ENCODE measurements around the gene AACS. TPM values are rescaled to one million over a fixed set of nuclear protein-coding genes. Genes with fewer than 3 reads are reported as not detected.

AACS gene
- polyA plus RNA-seq, 2 of the 4 experiments (the other 2 are of a cell fraction): 18.6 to 20.4 TPM

DNA sequence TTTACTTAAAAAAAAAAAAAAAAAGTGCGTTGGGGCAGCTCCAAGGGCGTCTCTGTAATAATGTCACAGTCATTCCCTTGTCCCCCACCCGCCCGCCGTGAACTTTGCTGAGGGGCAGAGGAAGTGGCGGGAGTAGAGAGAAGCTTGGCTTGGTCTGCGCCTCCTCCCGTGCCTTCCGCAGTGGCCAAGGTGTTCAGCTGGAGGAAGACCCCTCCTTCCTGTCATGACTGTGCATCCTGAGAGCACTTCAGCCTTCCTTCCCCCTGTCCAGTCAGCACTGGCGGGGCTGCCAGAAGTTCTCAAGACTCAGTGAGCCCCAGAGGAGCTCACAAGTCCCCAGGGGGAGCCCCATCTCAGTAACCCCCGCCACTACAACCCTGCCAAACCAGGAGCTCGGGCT is 32.2 kb downstream of the AACS start:
- Histone ChIP-seq H3K9me3 (no peaks in the 10 kb centered on the region), H3K4me2 (no peak overlapping the region), H3K27ac (no peak overlapping the region), H3K4me3 (no peak overlapping the region), H3K4me1 (peaks cover 29% of the 10 kb centered on the region)
- DNase-seq (ENCODE audit: low read depth in 1 of 2, low spot score in 1 of 2) (no peak), FAIRE-seq (no peak), ATAC-seq (no peak)
- TF ChIP-seq PHF8 (IDR thresholded peaks at IDR 0.05; ENCODE audit: borderline replicate concordance, low read depth) (no peak), HDAC2 (IDR thresholded peaks at IDR 0.05) (no peak)
- 88% methylated on average over 12 of the region's 12 CpGs for WGBS (ENCODE audit: missing lambda C conversion rate)
- ChIA-PET CTCF (no interaction called here), POLR2A (no interaction called here)

DNA sequence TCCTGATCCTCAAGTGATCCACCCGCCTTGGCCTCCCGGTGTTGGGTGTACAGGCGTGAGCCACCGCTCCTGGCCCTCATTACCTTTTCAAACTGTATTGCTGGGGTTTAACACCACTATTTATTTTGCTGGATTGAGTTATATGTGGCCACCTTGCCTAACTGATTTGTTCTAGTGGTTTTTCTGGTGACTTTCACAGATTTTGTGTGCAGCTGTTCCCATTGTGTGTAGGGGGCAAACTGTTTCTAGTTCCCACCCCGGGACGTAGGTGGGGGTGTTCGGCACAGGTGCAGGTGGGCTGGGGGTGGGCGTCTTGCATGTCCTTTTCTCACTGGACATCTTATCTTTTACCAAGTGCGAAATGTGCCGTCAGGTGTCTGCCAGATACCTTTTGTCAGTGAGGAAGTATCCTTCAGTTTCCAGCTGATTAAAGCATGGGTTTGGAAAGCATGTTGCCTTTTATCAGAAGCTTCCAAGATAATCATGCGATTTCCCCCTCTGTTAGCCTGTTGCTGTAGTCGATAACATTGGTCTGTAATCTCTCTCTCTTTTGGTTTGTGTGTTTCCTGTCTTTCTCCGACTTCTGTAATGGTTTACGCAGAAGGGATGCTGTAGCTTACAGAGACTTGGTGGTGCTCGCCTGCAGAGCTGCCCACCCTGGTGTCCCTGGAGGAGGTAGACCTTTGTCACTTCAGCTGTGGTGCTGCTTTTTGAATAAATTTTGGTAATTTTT is 33.6 kb downstream of the AACS start:
- Histone ChIP-seq H3K9me3 (no peaks in the 10 kb centered on the region), H3K4me1 (peaks cover 16% of the 10 kb centered on the region), H3K27ac (no peak overlapping the region), H3K4me3 (no peak overlapping the region), H3K4me2 (no peak overlapping the region)
- ATAC-seq (no peak), FAIRE-seq (no peak), DNase-seq (ENCODE audit: low read depth in 1 of 2, low spot score in 1 of 2) (no peak)
- TF ChIP-seq, protein P1, sequence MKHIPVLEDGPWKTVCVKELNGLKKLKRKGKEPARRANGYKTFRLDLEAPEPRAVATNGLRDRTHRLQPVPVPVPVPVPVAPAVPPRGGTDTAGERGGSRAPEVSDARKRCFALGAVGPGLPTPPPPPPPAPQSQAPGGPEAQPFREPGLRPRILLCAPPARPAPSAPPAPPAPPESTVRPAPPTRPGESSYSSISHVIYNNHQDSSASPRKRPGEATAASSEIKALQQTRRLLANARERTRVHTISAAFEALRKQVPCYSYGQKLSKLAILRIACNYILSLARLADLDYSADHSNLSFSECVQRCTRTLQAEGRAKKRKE (CRISPR knock-in tag; IDR thresholded peaks at IDR 0.05; ENCODE audit: low read depth): no peak
- TF ChIP-seq BHLHE40 (IDR thresholded peaks at IDR 0.05; ENCODE audit: low read depth, low read length) (no peak), FOXS1 (CRISPR knock-in tag; IDR thresholded peaks at IDR 0.05) (no peak), ZSCAN20 (CRISPR knock-in tag; IDR thresholded peaks at IDR 0.05) (no peak), KDM5A (IDR thresholded peaks at IDR 0.05) (no peak), SREBF2 (IDR thresholded peaks at IDR 0.05) (no peak), ZNF302 (CRISPR knock-in tag; IDR thresholded peaks at IDR 0.05) (no peak)
- TF ChIP-seq, protein P2, sequence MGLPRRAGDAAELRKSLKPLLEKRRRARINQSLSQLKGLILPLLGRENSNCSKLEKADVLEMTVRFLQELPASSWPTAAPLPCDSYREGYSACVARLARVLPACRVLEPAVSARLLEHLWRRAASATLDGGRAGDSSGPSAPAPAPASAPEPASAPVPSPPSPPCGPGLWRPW (IDR thresholded peaks at IDR 0.05): no peak
- POLR2A ChIA-PET: no interaction called here
- WGBS (ENCODE audit: missing lambda C conversion rate): 81% methylated on average over 15 of the region's 15 CpGs
- CTCF ChIA-PET: interaction anchor here (0.6 kb wide), 1 partner anchor 76 kb away, joined by 4 read pairs; no protein-coding TSS in a partner anchor

DNA sequence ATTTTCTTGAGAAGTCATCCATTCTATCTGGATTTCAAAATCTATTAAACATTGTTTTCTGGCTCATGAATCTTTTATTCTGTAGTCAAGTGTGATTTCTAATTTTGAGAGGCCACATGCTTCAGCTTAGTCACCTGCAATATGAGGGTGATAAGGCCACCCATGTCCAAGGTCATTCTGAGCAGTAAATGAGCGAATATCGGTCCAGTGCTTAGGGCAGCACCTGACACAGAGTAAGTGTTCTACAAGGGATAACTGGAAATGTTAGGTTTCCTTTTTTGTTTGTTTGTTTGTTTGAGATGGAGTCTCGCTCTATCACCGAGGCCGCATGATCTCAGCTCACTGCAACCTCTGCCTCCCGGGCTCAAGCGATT is 34.2 kb downstream of the AACS start:
- CTCF ChIA-PET: no interaction called here

More for the DNA sequence above, 34.2 kb downstream of the AACS start:
- WGBS (ENCODE audit: missing lambda C conversion rate): 96% methylated on average over 7 of the region's 7 CpGs
- no peak for ATAC-seq
- TF ChIP-seq MAFK (IDR thresholded peaks at IDR 0.05; ENCODE audit: partially characterized antibody): no peak
- TF ChIP-seq ZFP36 (IDR thresholded peaks at IDR 0.05; ENCODE audit: borderline replicate concordance, partially characterized antibody): no peak
- no peak for TF ChIP-seq ZSCAN20 (CRISPR knock-in tag; IDR thresholded peaks at IDR 0.05)
- TF ChIP-seq, protein P3, sequence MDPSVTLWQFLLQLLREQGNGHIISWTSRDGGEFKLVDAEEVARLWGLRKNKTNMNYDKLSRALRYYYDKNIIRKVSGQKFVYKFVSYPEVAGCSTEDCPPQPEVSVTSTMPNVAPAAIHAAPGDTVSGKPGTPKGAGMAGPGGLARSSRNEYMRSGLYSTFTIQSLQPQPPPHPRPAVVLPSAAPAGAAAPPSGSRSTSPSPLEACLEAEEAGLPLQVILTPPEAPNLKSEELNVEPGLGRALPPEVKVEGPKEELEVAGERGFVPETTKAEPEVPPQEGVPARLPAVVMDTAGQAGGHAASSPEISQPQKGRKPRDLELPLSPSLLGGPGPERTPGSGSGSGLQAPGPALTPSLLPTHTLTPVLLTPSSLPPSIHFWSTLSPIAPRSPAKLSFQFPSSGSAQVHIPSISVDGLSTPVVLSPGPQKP (IDR thresholded peaks at IDR 0.05; ENCODE audit: low read depth, low read length): no peak
- no peak for TF ChIP-seq KDM1A (IDR thresholded peaks at IDR 0.05; ENCODE audit: low read depth)
- no peak for TF ChIP-seq BHLHE40 (IDR thresholded peaks at IDR 0.05; ENCODE audit: low read depth, low read length)
- TF ChIP-seq NPAS2 (CRISPR knock-in tag; IDR thresholded peaks at IDR 0.05; ENCODE audit: borderline replicate concordance): no peak
- TF ChIP-seq HEYL (CRISPR knock-in tag; IDR thresholded peaks at IDR 0.05): no peak
- TF ChIP-seq CBX8 (IDR thresholded peaks at IDR 0.05): no peak
- TF ChIP-seq, protein P1 (CRISPR knock-in tag; IDR thresholded peaks at IDR 0.05; ENCODE audit: low read depth): no peak
- TF ChIP-seq RNF2 (IDR thresholded peaks at IDR 0.05; ENCODE audit: borderline replicate concordance, low read depth): no peak
- TF ChIP-seq MAZ (IDR thresholded peaks at IDR 0.05; ENCODE audit: borderline replicate concordance, low read depth, low read length): no peak
- no peak for TF ChIP-seq HOXA7 (CRISPR knock-in tag; IDR thresholded peaks at IDR 0.05)
- TF ChIP-seq HOXB5 (CRISPR knock-in tag; IDR thresholded peaks at IDR 0.05): no peak
- no peak for TF ChIP-seq SMC3 (IDR thresholded peaks at IDR 0.05)
- H3K27ac ChIP-seq: no peak overlapping the region
- H3K4me2 ChIP-seq: no peak overlapping the region
- H3K4me1 ChIP-seq: peaks cover 16% of the 10 kb centered on the region
- FAIRE-seq: no peak
- H3K9me3 ChIP-seq: no peaks in the 10 kb centered on the region
- DNase-seq (ENCODE audit: low read depth in 1 of 2, low spot score in 1 of 2): no peak
- H3K4me3 ChIP-seq: no peak overlapping the region
- POLR2A ChIA-PET: no interaction called here

Measured in A549 (cell line).